ENCODE measurements around the gene FAM229B. TPM values are rescaled to one million over a fixed set of nuclear protein-coding genes. Genes with fewer than 3 reads are reported as not detected.

The FAM229B gene
- total and polyA plus RNA-seq, 2 donors (not counting 1 experiment from before 2014, with no cell fraction given) = 20.3 to 23.8 TPM

- H3K4me2 ChIP-seq (ENCODE audit: extremely low read depth, insufficient read depth, low read length) = no peak overlapping the region
- peaks cover 23% of the 10 kb centered on the region for H3K36me3 ChIP-seq (ENCODE audit: control insufficient read depth, insufficient read depth, low read length)
- DNase-seq (ENCODE audit: low read depth in 2 of 2) = peak in 1 of 2 donors; percentile 33
- H3K9me3 ChIP-seq (ENCODE audit: control insufficient read depth, insufficient read depth, low read depth, low read length) = no peaks in the 10 kb centered on the region
- TF ChIP-seq EZH2 (IDR thresholded peaks at IDR 0.05; ENCODE audit: low read length, missing control alignments) (no peak), CTCF (conservative IDR thresholded peaks at IDR 0.05 in 1 of 2, IDR thresholded peaks at IDR 0.05 in 1 of 2; ENCODE audit: low read depth in 1 of 2, low read length in 2 of 2) (no peak)
- no peak overlapping the region for H3K27ac ChIP-seq (ENCODE audit: insufficient read depth, low read length)
- H3K27me3 ChIP-seq (ENCODE audit: control insufficient read depth, insufficient read depth, low read length) = no peaks in the 10 kb centered on the region
- H3K4me3 ChIP-seq (replicated peaks in 1 of 4; ENCODE audit: control extremely low read depth in 1 of 4, insufficient read depth in 1 of 4, low read depth in 3 of 4, low read length in 4 of 4) = no peak overlapping the region
- no peak overlapping the region for H3K9ac ChIP-seq (ENCODE audit: insufficient read depth, low read length)
- H4K20me1 ChIP-seq (ENCODE audit: control insufficient read depth, extremely low read depth, insufficient read depth, low read length) = no peaks in the 10 kb centered on the region
- H3K79me2 ChIP-seq (ENCODE audit: control insufficient read depth, insufficient read depth, low read length) = no peaks in the 10 kb centered on the region
- no peaks in the 10 kb centered on the region for H3K4me1 ChIP-seq (ENCODE audit: control insufficient read depth, extremely low read depth, insufficient read depth, low read length)
- no peak overlapping the region for H2AFZ ChIP-seq (ENCODE audit: low read length)
Measured at GRCh38 chr6:112109262-112109661, 21.9 kb downstream of the FAM229B start.

DNA sequence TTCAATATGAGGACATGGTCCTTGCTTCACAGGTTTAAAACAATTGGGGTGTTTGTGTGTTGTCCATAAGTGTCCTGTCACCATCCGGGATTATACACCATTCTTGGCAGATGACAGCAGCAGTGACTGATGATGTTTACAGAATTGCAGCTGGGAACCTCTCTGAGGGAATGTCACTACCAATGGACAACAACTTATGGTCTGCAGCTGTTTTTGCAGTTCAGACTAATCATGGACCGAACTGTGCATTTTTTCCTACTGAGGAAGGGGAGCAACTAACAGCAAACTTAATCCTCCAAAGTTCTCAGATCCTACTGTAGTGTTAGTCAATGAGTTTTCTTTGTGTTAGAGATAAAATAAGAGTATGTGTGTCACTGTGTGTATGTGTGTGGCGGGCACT, 26.0 kb downstream of the FAM229B start:
- no peak overlapping the region for H3K4me3 ChIP-seq (replicated peaks in 1 of 4; ENCODE audit: control extremely low read depth in 1 of 4, insufficient read depth in 1 of 4, low read depth in 3 of 4, low read length in 4 of 4)
- H4K20me1 ChIP-seq (ENCODE audit: control insufficient read depth, extremely low read depth, insufficient read depth, low read length) = no peaks in the 10 kb centered on the region
- no peak overlapping the region for H3K4me2 ChIP-seq (ENCODE audit: extremely low read depth, insufficient read depth, low read length)
- peak in 1 of 2 donors; percentile 39 for DNase-seq (ENCODE audit: low read depth in 2 of 2)
- no peaks in the 10 kb centered on the region for H3K27me3 ChIP-seq (ENCODE audit: control insufficient read depth, insufficient read depth, low read length)
- H2AFZ ChIP-seq (ENCODE audit: low read length) = no peak overlapping the region
- H3K36me3 ChIP-seq (ENCODE audit: control insufficient read depth, insufficient read depth, low read length) = peaks cover 26% of the 10 kb centered on the region
- H3K9ac ChIP-seq (ENCODE audit: insufficient read depth, low read length) = no peak overlapping the region
- no peak for TF ChIP-seq EZH2 (IDR thresholded peaks at IDR 0.05; ENCODE audit: low read length, missing control alignments)
- no peak for TF ChIP-seq CTCF (conservative IDR thresholded peaks at IDR 0.05 in 1 of 2, IDR thresholded peaks at IDR 0.05 in 1 of 2; ENCODE audit: low read depth in 1 of 2, low read length in 2 of 2)
- H3K9me3 ChIP-seq (ENCODE audit: control insufficient read depth, insufficient read depth, low read depth, low read length) = no peaks in the 10 kb centered on the region
- no peaks in the 10 kb centered on the region for H3K4me1 ChIP-seq (ENCODE audit: control insufficient read depth, extremely low read depth, insufficient read depth, low read length)
- no peak overlapping the region for H3K27ac ChIP-seq (ENCODE audit: insufficient read depth, low read length)
- no peaks in the 10 kb centered on the region for H3K79me2 ChIP-seq (ENCODE audit: control insufficient read depth, insufficient read depth, low read length)

- TF ChIP-seq CTCF (conservative IDR thresholded peaks at IDR 0.05 in 1 of 2, IDR thresholded peaks at IDR 0.05 in 1 of 2; ENCODE audit: low read depth in 1 of 2, low read length in 2 of 2) (no peak), EZH2 (IDR thresholded peaks at IDR 0.05; ENCODE audit: low read length, missing control alignments) (no peak)
- no peaks in the 10 kb centered on the region for H3K9me3 ChIP-seq (ENCODE audit: control insufficient read depth, insufficient read depth, low read depth, low read length)
- no peaks in the 10 kb centered on the region for H3K4me1 ChIP-seq (ENCODE audit: control insufficient read depth, extremely low read depth, insufficient read depth, low read length)
- no peak overlapping the region for H3K9ac ChIP-seq (ENCODE audit: insufficient read depth, low read length)
- no peak overlapping the region for H3K4me3 ChIP-seq (replicated peaks in 1 of 4; ENCODE audit: control extremely low read depth in 1 of 4, insufficient read depth in 1 of 4, low read depth in 3 of 4, low read length in 4 of 4)
- no peak overlapping the region for H3K4me2 ChIP-seq (ENCODE audit: extremely low read depth, insufficient read depth, low read length)
- no peak for DNase-seq (ENCODE audit: low read depth in 2 of 2)
- no peaks in the 10 kb centered on the region for H4K20me1 ChIP-seq (ENCODE audit: control insufficient read depth, extremely low read depth, insufficient read depth, low read length)
- no peaks in the 10 kb centered on the region for H3K79me2 ChIP-seq (ENCODE audit: control insufficient read depth, insufficient read depth, low read length)
- no peaks in the 10 kb centered on the region for H3K27me3 ChIP-seq (ENCODE audit: control insufficient read depth, insufficient read depth, low read length)
- H3K36me3 ChIP-seq (ENCODE audit: control insufficient read depth, insufficient read depth, low read length) = peaks cover 26% of the 10 kb centered on the region
- no peak overlapping the region for H2AFZ ChIP-seq (ENCODE audit: low read length)
- H3K27ac ChIP-seq (ENCODE audit: insufficient read depth, low read length) = no peak overlapping the region
Measured at GRCh38 chr6:112113918-112114317, 26.5 kb downstream of the FAM229B start.
